ENCODE measurements around the gene KIF27.

The KIF27 gene, protein sequence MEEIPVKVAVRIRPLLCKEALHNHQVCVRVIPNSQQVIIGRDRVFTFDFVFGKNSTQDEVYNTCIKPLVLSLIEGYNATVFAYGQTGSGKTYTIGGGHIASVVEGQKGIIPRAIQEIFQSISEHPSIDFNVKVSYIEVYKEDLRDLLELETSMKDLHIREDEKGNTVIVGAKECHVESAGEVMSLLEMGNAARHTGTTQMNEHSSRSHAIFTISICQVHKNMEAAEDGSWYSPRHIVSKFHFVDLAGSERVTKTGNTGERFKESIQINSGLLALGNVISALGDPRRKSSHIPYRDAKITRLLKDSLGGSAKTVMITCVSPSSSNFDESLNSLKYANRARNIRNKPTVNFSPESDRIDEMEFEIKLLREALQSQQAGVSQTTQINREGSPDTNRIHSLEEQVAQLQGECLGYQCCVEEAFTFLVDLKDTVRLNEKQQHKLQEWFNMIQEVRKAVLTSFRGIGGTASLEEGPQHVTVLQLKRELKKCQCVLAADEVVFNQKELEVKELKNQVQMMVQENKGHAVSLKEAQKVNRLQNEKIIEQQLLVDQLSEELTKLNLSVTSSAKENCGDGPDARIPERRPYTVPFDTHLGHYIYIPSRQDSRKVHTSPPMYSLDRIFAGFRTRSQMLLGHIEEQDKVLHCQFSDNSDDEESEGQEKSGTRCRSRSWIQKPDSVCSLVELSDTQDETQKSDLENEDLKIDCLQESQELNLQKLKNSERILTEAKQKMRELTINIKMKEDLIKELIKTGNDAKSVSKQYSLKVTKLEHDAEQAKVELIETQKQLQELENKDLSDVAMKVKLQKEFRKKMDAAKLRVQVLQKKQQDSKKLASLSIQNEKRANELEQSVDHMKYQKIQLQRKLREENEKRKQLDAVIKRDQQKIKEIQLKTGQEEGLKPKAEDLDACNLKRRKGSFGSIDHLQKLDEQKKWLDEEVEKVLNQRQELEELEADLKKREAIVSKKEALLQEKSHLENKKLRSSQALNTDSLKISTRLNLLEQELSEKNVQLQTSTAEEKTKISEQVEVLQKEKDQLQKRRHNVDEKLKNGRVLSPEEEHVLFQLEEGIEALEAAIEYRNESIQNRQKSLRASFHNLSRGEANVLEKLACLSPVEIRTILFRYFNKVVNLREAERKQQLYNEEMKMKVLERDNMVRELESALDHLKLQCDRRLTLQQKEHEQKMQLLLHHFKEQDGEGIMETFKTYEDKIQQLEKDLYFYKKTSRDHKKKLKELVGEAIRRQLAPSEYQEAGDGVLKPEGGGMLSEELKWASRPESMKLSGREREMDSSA (N-terminal part only)

DNA sequence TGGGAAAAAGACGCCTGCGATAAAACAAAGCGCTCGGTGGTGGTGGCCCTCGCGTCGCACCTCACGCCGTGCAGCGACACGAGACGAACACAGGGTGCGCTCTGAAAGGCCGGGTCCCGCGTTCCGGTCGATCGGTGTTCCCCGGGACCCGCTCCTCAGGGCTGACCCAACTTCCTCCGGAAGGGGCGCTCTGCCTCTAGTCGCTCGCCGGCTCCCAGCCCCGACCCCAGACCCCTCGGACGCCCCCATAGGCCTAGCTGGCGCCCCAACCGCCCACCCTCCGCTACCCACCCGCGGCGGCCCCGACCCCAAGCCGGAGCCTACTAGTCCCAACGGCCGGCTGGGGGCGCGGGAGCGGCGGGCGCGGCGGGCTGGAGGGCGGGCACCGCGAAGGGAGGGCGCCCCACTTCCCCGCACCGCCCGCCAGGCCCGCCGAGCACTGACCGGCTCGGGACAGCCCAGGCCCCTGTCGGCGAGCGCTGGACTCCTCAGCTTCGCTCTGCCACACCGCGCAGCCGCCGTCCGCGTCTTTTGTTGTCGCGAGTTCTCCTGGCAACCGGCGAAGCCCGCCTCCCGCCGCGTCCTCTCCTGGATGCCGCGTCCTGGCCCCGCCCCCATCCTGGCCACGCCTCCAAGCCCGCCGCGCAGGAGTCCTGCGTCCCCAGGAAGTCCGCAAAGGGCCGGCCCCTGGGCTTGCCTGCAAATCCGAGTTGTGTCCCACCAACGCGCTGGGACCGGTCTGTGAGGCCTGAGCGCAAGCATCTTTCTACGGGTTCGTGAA lies at the start of gene KIF27:
Gene KIF27, minus strand, starts transcription at position 506 of the 781 bp plus-strand sequence. CDS start 5,841 bp downstream, outside the sequence.
- peak within 1 kb of the TSS; percentile 51 to 68 for H3K4me3 ChIP-seq (ENCODE audit: low read depth in 1 of 2, low read length in 2 of 2)
- H3K27ac ChIP-seq (ENCODE audit: low read length) = peak within 1 kb of the TSS; percentile 67
- no peaks in the 10 kb centered on the region for H3K27me3 ChIP-seq (ENCODE audit: low read depth, low read length)
- H3K4me1 ChIP-seq (ENCODE audit: control insufficient read depth in 1 of 2, insufficient read depth in 2 of 2, low read length in 2 of 2) = peaks cover 0 to 3% of the 10 kb centered on the region in 2 donors
- no peaks in the 10 kb centered on the region for H3K36me3 ChIP-seq (ENCODE audit: control insufficient read depth in 1 of 2, insufficient read depth in 2 of 2, low read length in 2 of 2)
- H3K9me3 ChIP-seq (ENCODE audit: control insufficient read depth in 1 of 2, low read length in 2 of 2) = no peaks in the 10 kb centered on the region

- peaks cover 65 to 69% of the 10 kb centered on the region in 2 donors for H3K36me3 ChIP-seq (ENCODE audit: control insufficient read depth in 1 of 2, insufficient read depth in 2 of 2, low read length in 2 of 2)
- H3K9me3 ChIP-seq (ENCODE audit: control insufficient read depth in 1 of 2, low read length in 2 of 2) = no peaks in the 10 kb centered on the region
- no peaks in the 10 kb centered on the region for H3K27me3 ChIP-seq (ENCODE audit: low read depth, low read length)
- no peak overlapping the region for H3K27ac ChIP-seq (ENCODE audit: low read length)
- H3K4me1 ChIP-seq (ENCODE audit: control insufficient read depth in 1 of 2, insufficient read depth in 2 of 2, low read length in 2 of 2) = peaks cover 0 to 3% of the 10 kb centered on the region in 2 donors
- no peak overlapping the region for H3K4me3 ChIP-seq (ENCODE audit: low read depth in 1 of 2, low read length in 2 of 2)
Measured at GRCh38 chr9:83969602-83970001, 48.4 kb upstream of the KIF27 start.

- peaks cover 41 to 45% of the 10 kb centered on the region in 2 donors for H3K36me3 ChIP-seq (ENCODE audit: control insufficient read depth in 1 of 2, insufficient read depth in 2 of 2, low read length in 2 of 2)
- no peaks in the 10 kb centered on the region for H3K9me3 ChIP-seq (ENCODE audit: control insufficient read depth in 1 of 2, low read length in 2 of 2)
- no peaks in the 10 kb centered on the region for H3K27me3 ChIP-seq (ENCODE audit: low read depth, low read length)
- H3K4me3 ChIP-seq (ENCODE audit: low read depth in 1 of 2, low read length in 2 of 2) = no peak overlapping the region
- H3K27ac ChIP-seq (ENCODE audit: low read length) = no peak overlapping the region
- H3K4me1 ChIP-seq (ENCODE audit: control insufficient read depth in 1 of 2, insufficient read depth in 2 of 2, low read length in 2 of 2) = peaks cover 0 to 3% of the 10 kb centered on the region in 2 donors
Measured at GRCh38 chr9:83967073-83967472, 45.8 kb upstream of the KIF27 start.

GRCh38 chr9:83966209-83966582 lies 45.0 kb upstream of the KIF27 start:
- H3K4me1 ChIP-seq (ENCODE audit: control insufficient read depth in 1 of 2, insufficient read depth in 2 of 2, low read length in 2 of 2) = peaks cover 0 to 3% of the 10 kb centered on the region in 2 donors
- H3K27me3 ChIP-seq (ENCODE audit: low read depth, low read length) = no peaks in the 10 kb centered on the region
- H3K27ac ChIP-seq (ENCODE audit: low read length) = no peak overlapping the region
- no peaks in the 10 kb centered on the region for H3K9me3 ChIP-seq (ENCODE audit: control insufficient read depth in 1 of 2, low read length in 2 of 2)
- peaks cover 32 to 36% of the 10 kb centered on the region in 2 donors for H3K36me3 ChIP-seq (ENCODE audit: control insufficient read depth in 1 of 2, insufficient read depth in 2 of 2, low read length in 2 of 2)
- no peak overlapping the region for H3K4me3 ChIP-seq (ENCODE audit: low read depth in 1 of 2, low read length in 2 of 2)

DNA sequence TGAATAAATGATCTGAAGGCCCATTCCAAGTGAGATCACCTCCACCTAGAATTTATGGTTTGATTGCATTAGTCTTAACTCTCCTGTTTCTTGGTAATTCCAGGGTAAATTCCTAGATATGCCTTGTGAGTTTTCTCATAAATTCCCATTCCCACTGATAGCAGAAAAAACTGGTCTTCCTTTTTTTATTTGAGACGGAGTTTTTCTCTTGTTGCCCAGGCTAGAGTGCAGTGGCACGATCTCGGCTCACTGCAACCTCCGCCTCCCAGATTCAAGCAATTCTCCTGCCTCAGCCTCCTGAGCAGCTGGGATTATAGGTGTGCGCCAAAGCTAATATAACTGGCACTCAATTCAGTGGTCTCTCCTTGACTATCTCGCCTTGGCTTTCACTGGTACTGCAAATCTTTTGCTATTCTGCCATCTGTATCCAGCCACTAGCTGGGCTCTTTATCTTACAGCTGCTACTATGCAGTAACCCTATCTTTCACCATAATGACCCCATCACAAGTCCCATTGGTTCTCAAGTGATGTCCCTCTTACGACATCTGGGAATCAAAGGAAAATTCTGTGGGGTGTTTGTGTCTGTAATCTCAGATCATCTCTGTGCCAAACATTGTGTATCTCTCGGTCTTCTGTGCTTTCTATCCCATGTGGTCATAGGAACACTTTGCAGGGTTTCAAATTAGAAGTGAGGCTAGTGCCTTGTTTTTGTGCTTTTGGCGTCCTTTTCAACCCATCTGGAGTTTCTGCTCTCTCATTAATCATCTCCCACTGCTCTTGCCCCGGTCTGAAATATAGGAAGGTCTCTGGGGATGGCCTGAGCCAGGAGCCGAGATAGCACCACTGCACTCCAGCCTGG lies 44.3 kb upstream of the KIF27 start:
- Histone ChIP-seq H3K9me3 (ENCODE audit: control insufficient read depth in 1 of 2, low read length in 2 of 2) (no peaks in the 10 kb centered on the region), H3K4me3 (ENCODE audit: low read depth in 1 of 2, low read length in 2 of 2) (no peak overlapping the region), H3K4me1 (ENCODE audit: control insufficient read depth in 1 of 2, insufficient read depth in 2 of 2, low read length in 2 of 2) (peaks cover 0 to 3% of the 10 kb centered on the region in 2 donors), H3K36me3 (ENCODE audit: control insufficient read depth in 1 of 2, insufficient read depth in 2 of 2, low read length in 2 of 2) (peaks cover 26 to 30% of the 10 kb centered on the region in 2 donors), H3K27me3 (ENCODE audit: low read depth, low read length) (no peaks in the 10 kb centered on the region), H3K27ac (ENCODE audit: low read length) (no peak overlapping the region)

DNA sequence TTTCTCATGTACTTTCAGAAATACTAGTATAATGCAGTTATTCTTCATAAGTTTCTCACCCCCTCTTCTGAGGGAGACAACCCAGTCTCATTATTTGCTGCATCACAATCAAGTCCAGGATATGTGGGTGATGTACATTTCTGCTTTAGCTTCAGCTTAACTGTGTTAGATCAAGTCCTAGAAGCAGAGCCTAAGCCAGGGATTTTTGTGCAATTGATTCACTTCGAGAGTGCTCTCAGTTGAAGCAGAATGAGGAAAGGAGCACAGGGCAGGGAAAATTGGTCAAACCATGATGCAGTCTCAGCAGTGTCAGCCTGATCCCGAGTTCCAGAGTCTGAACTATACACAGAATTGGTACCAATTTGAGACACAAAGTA lies 43.7 kb upstream of the KIF27 start:
- no peaks in the 10 kb centered on the region for H3K27me3 ChIP-seq (ENCODE audit: low read depth, low read length)
- H3K4me3 ChIP-seq (ENCODE audit: low read depth in 1 of 2, low read length in 2 of 2) = no peak overlapping the region
- H3K9me3 ChIP-seq (ENCODE audit: control insufficient read depth in 1 of 2, low read length in 2 of 2) = no peaks in the 10 kb centered on the region
- H3K36me3 ChIP-seq (ENCODE audit: control insufficient read depth in 1 of 2, insufficient read depth in 2 of 2, low read length in 2 of 2) = peaks cover 20 to 24% of the 10 kb centered on the region in 2 donors
- no peak overlapping the region for H3K27ac ChIP-seq (ENCODE audit: low read length)
- H3K4me1 ChIP-seq (ENCODE audit: control insufficient read depth in 1 of 2, insufficient read depth in 2 of 2, low read length in 2 of 2) = peaks cover 0 to 3% of the 10 kb centered on the region in 2 donors

- Histone ChIP-seq H3K27ac (ENCODE audit: low read length) (no peak overlapping the region), H3K4me3 (ENCODE audit: low read depth in 1 of 2, low read length in 2 of 2) (no peak overlapping the region), H3K27me3 (ENCODE audit: low read depth, low read length) (no peaks in the 10 kb centered on the region), H3K36me3 (ENCODE audit: control insufficient read depth in 1 of 2, insufficient read depth in 2 of 2, low read length in 2 of 2) (peaks cover 4% of the 10 kb centered on the region in 2 donors), H3K4me1 (ENCODE audit: control insufficient read depth in 1 of 2, insufficient read depth in 2 of 2, low read length in 2 of 2) (peaks cover 0 to 6% of the 10 kb centered on the region in 2 donors), H3K9me3 (ENCODE audit: control insufficient read depth in 1 of 2, low read length in 2 of 2) (no peaks in the 10 kb centered on the region)
Measured at GRCh38 chr9:83962165-83962564, 40.9 kb upstream of the KIF27 start.

DNA sequence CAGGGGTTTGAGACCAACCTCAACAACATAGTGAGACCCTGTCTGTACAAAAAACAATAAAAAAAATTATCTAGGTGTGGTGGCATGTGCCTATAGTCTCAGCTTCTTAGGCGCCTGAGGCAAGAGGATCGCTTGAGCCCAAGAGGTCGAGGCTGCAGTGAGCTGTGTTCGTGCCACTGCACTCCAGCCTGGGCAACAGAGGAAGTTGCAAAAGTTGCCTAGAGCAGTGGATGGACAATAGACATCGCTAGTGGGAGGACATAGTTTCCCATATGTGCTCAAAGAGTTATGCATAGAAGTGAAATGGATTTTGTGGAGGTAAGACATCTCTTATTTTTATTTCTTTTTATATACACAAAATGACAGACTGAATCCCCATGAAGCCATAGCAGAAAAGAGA lies 39.8 kb upstream of the KIF27 start:
- peaks cover 0 to 4% of the 10 kb centered on the region in 2 donors for H3K4me1 ChIP-seq (ENCODE audit: control insufficient read depth in 1 of 2, insufficient read depth in 2 of 2, low read length in 2 of 2)
- no peaks in the 10 kb centered on the region for H3K27me3 ChIP-seq (ENCODE audit: low read depth, low read length)
- no peak overlapping the region for H3K27ac ChIP-seq (ENCODE audit: low read length)
- H3K36me3 ChIP-seq (ENCODE audit: control insufficient read depth in 1 of 2, insufficient read depth in 2 of 2, low read length in 2 of 2) = no peaks in the 10 kb centered on the region
- H3K4me3 ChIP-seq (ENCODE audit: low read depth in 1 of 2, low read length in 2 of 2) = no peak overlapping the region
- no peaks in the 10 kb centered on the region for H3K9me3 ChIP-seq (ENCODE audit: control insufficient read depth in 1 of 2, low read length in 2 of 2)

DNA sequence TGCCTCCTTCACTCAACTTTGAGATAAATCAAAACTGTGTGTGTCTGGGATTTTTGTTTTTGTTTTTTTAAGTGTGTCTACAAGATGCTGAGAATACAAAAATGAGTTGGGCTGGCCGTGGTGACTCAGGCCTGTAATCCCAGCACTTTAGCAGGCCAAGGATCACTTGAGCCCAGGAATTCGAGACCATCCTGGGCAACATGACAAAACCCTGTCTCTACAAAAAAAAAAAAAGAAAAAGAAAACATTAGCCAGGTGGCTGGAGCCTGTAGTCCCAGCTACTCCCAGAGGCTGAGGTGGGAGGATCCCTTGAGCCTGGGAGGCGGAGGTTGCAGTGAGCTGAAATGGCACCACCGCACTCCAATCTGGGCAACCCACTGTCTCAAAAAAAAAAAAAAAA lies 37.8 kb upstream of the KIF27 start:
- Histone ChIP-seq H3K4me1 (ENCODE audit: control insufficient read depth in 1 of 2, insufficient read depth in 2 of 2, low read length in 2 of 2) (peaks cover 7 to 11% of the 10 kb centered on the region in 2 donors), H3K9me3 (ENCODE audit: control insufficient read depth in 1 of 2, low read length in 2 of 2) (no peaks in the 10 kb centered on the region), H3K36me3 (ENCODE audit: control insufficient read depth in 1 of 2, insufficient read depth in 2 of 2, low read length in 2 of 2) (no peaks in the 10 kb centered on the region), H3K4me3 (ENCODE audit: low read depth in 1 of 2, low read length in 2 of 2) (no peak overlapping the region), H3K27me3 (ENCODE audit: low read depth, low read length) (no peaks in the 10 kb centered on the region), H3K27ac (ENCODE audit: low read length) (no peak overlapping the region)

GRCh38 chr9:83957248-83957513 lies 35.9 kb upstream of the KIF27 start:
- H3K4me1 ChIP-seq (ENCODE audit: control insufficient read depth in 1 of 2, insufficient read depth in 2 of 2, low read length in 2 of 2) = peaks cover 7 to 11% of the 10 kb centered on the region in 2 donors
- H3K36me3 ChIP-seq (ENCODE audit: control insufficient read depth in 1 of 2, insufficient read depth in 2 of 2, low read length in 2 of 2) = peaks cover 0 to 3% of the 10 kb centered on the region in 2 donors
- H3K4me3 ChIP-seq (ENCODE audit: low read depth in 1 of 2, low read length in 2 of 2) = peak overlapping the region; percentile 72 to 77
- H3K9me3 ChIP-seq (ENCODE audit: control insufficient read depth in 1 of 2, low read length in 2 of 2) = no peaks in the 10 kb centered on the region
- H3K27me3 ChIP-seq (ENCODE audit: low read depth, low read length) = no peaks in the 10 kb centered on the region
- H3K27ac ChIP-seq (ENCODE audit: low read length) = peak overlapping the region; percentile 91

Data from muscle layer of duodenum (tissue), 2 donors.